ENCODE data around the gene BIN1. TPM values are rescaled to one million over a fixed set of nuclear protein-coding genes. Genes with fewer than 3 reads are reported as not detected.

Gene BIN1
- total RNA-seq, 1 experiment from 2014 or later: 42.5 TPM

- no peak overlapping the region for H3K4me3 Mint-ChIP-seq
Observed at GRCh38 chr2:127090281-127091120, 16.5 kb downstream of the BIN1 start.

GRCh38 chr2:127089478-127090235 is 17.3 kb downstream of the BIN1 start:
- POLR2A ChIA-PET: interaction anchor here (0.6 to 0.8 kb wide), 2 partner anchors 17 to 87 kb away, joined by 3 read pairs; partner anchors contain the start of gene BIN1
- H3K27ac Mint-ChIP-seq: no peak overlapping the region
- no peak overlapping the region for H3K4me3 Mint-ChIP-seq
- H3K9me3 Mint-ChIP-seq: no peaks in the 10 kb centered on the region
- H3K4me1 Mint-ChIP-seq: peaks cover 42% of the 10 kb centered on the region
- no peaks in the 10 kb centered on the region for H3K27me3 Mint-ChIP-seq (ENCODE audit: low read depth)
- no peak for TF ChIP-seq GTF2I (CRISPR knock-in tag; conservative IDR thresholded peaks at IDR 0.05)
- TF ChIP-seq ZNF281 (CRISPR knock-in tag; IDR thresholded peaks at IDR 0.05): no peak
- no peak for TF ChIP-seq SMAD4 (CRISPR knock-in tag; IDR thresholded peaks at IDR 0.05)
- TF ChIP-seq ATF1 (CRISPR knock-in tag; IDR thresholded peaks at IDR 0.05): no peak
- TF ChIP-seq GRHL2 (CRISPR knock-in tag; IDR thresholded peaks at IDR 0.05; ENCODE audit: insufficient replicate concordance, severe bottlenecking): no peak
- no peak for TF ChIP-seq ESRRA (CRISPR knock-in tag; IDR thresholded peaks at IDR 0.05; ENCODE audit: borderline replicate concordance)
- no peak for TF ChIP-seq FOXP4 (CRISPR knock-in tag; IDR thresholded peaks at IDR 0.05)
- TF ChIP-seq JUN (CRISPR knock-in tag; IDR thresholded peaks at IDR 0.05): no peak
- no peak for TF ChIP-seq CREB1 (CRISPR knock-in tag; IDR thresholded peaks at IDR 0.05)
- no peak for TF ChIP-seq EMX1 (CRISPR knock-in tag; IDR thresholded peaks at IDR 0.05)
- TF ChIP-seq NR1H2 (CRISPR knock-in tag; IDR thresholded peaks at IDR 0.05): no peak
- no peak for TF ChIP-seq ZNF219 (CRISPR knock-in tag; IDR thresholded peaks at IDR 0.05; ENCODE audit: borderline replicate concordance)
- CTCF ChIA-PET: interaction anchor here (0.8 to 3.4 kb wide), 5 partner anchors 17 to 107 kb away, joined by 3 to 19 read pairs (median 3); partner anchors contain the start of gene BIN1
- no peak for DNase-seq (ENCODE audit: low spot score)
- no peaks in the 10 kb centered on the region for H3K36me3 Mint-ChIP-seq
- no peak for ATAC-seq

More at GRCh38 chr2:127090281-127091120, 16.5 kb downstream of the BIN1 start:
- Mint-ChIP-seq H3K9me3 (no peaks in the 10 kb centered on the region), H3K27me3 (ENCODE audit: low read depth) (no peaks in the 10 kb centered on the region), H3K4me1 (peaks cover 46% of the 10 kb centered on the region), H3K27ac (peak overlapping the region; percentile 64; the same call in 1 of the 2 replicates), H3K36me3 (no peaks in the 10 kb centered on the region)
- no peak for DNase-seq (ENCODE audit: low spot score)
- ATAC-seq: no peak
- ChIA-PET POLR2A (no interaction called here), CTCF (interaction anchor here (1.0 to 3.4 kb wide), 5 partner anchors 17 to 106 kb away, joined by 3 to 19 read pairs (median 4); no protein-coding TSS in a partner anchor)
- TF ChIP-seq SOX15 (CRISPR knock-in tag; IDR thresholded peaks at IDR 0.05): no peak
- TF ChIP-seq JAZF1 (CRISPR knock-in tag; IDR thresholded peaks at IDR 0.05): no peak
- no peak for TF ChIP-seq GTF2I (CRISPR knock-in tag; conservative IDR thresholded peaks at IDR 0.05)
- TF ChIP-seq ZBTB43 (CRISPR knock-in tag; IDR thresholded peaks at IDR 0.05): no peak
- no peak for TF ChIP-seq IRF1 (CRISPR knock-in tag; IDR thresholded peaks at IDR 0.05)
- no peak for TF ChIP-seq CBFB (CRISPR knock-in tag; IDR thresholded peaks at IDR 0.05; ENCODE audit: low read depth)
- no peak for TF ChIP-seq ELF4 (CRISPR knock-in tag; IDR thresholded peaks at IDR 0.05; ENCODE audit: low read depth)
- no peak for TF ChIP-seq ZNF232 (CRISPR knock-in tag; IDR thresholded peaks at IDR 0.05)
- no peak for TF ChIP-seq NFATC4 (CRISPR knock-in tag; IDR thresholded peaks at IDR 0.05)
